ENCODE data around the gene FCGR3B.
"Not testable (repeated sequence)": the region's sequence is repeated elsewhere in the genome, so short reads cannot be mapped to it uniquely, and the experiment has no call there.

DNA sequence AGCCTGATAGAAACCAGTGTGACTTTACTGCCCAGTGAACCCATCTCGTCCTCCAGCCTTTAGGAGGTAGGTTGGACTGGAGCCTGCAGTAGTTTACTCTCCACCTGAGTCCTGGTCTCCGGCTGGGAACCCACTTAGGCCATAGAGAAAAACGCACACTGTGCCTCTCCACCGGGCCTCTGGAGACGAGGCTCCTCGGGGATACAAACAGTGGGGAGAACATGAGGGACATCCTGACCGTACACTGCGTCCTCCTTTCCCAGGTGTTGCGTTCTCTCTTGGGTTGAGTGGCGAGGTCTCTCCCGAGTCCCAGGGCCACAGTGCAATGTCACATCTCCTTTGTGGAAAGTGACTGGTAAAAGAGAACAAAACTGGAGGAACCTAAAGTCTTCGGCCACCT is 26.0 kb downstream of the FCGR3B start:
- TF ChIP-seq CTCF (conservative IDR thresholded peaks at IDR 0.05; ENCODE audit: low read depth, low read length); EZH2 (IDR thresholded peaks at IDR 0.05; ENCODE audit: borderline replicate concordance, low read depth, low read length, poor library complexity, severe bottlenecking): not testable (repeated sequence)
